ENCODE data around the gene LCAT. TPM values are rescaled to one million over a fixed set of nuclear protein-coding genes. Genes with fewer than 3 reads are reported as not detected.
A peak's percentile ranks its signal among the peaks of the same experiment; 100 is the strongest.
"Not testable (repeated sequence)": the region's sequence is repeated elsewhere in the genome, so short reads cannot be mapped to it uniquely, and the experiment has no call there.

The LCAT gene
- total RNA-seq, 1 donor from 2014 or later = 17.0 TPM

GRCh38 chr16:67939507-67940445 is 4.1 kb downstream of the LCAT start:
- no peak for DNase-seq (ENCODE audit: low spot score)
- H3K27me3 Mint-ChIP-seq (ENCODE audit: unreplicated experiment) = peaks cover 23% of the 10 kb centered on the region
- peaks cover 8% of the 10 kb centered on the region for H3K36me3 Mint-ChIP-seq (ENCODE audit: low read depth, unreplicated experiment)
- no peak overlapping the region for H3K4me3 Mint-ChIP-seq (ENCODE audit: unreplicated experiment)
- no peaks in the 10 kb centered on the region for H3K9me3 Mint-ChIP-seq (ENCODE audit: unreplicated experiment)
- no peak overlapping the region for H3K27ac Mint-ChIP-seq (ENCODE audit: unreplicated experiment)
- H3K4me1 Mint-ChIP-seq (ENCODE audit: unreplicated experiment) = peaks cover 13% of the 10 kb centered on the region
- TF ChIP-seq CTCF (IDR thresholded peaks at IDR 0.05; ENCODE audit: unreplicated experiment) = no peak

GRCh38 chr16:67937713-67938112 is 6.2 kb downstream of the LCAT start:
- Mint-ChIP-seq H3K4me1 (ENCODE audit: unreplicated experiment) (peaks cover 18% of the 10 kb centered on the region), H3K4me3 (ENCODE audit: unreplicated experiment) (peak overlapping the region; percentile 98), H3K27me3 (ENCODE audit: unreplicated experiment) (peaks cover 28% of the 10 kb centered on the region)
- H3K9me3 Mint-ChIP-seq (ENCODE audit: unreplicated experiment); H3K36me3 Mint-ChIP-seq (ENCODE audit: low read depth, unreplicated experiment); DNase-seq (ENCODE audit: low spot score); H3K27ac Mint-ChIP-seq (ENCODE audit: unreplicated experiment): not testable (repeated sequence)

- no peaks in the 10 kb centered on the region for H3K9me3 Mint-ChIP-seq (ENCODE audit: unreplicated experiment)
- peaks cover 8% of the 10 kb centered on the region for H3K36me3 Mint-ChIP-seq (ENCODE audit: low read depth, unreplicated experiment)
- peaks cover 32% of the 10 kb centered on the region for H3K27me3 Mint-ChIP-seq (ENCODE audit: unreplicated experiment)
- peak overlapping the region; percentile 90 for H3K27ac Mint-ChIP-seq (ENCODE audit: unreplicated experiment)
- H3K4me1 Mint-ChIP-seq (ENCODE audit: unreplicated experiment) = peaks cover 18% of the 10 kb centered on the region
- H3K4me3 Mint-ChIP-seq (ENCODE audit: unreplicated experiment) = peak overlapping the region; percentile 98
- no peak for DNase-seq (ENCODE audit: low spot score)
- TF ChIP-seq CTCF (IDR thresholded peaks at IDR 0.05; ENCODE audit: unreplicated experiment) = no peak
Measured at GRCh38 chr16:67936880-67937605, 6.9 kb downstream of the LCAT start.

GRCh38 chr16:67936124-67936879 is 7.6 kb downstream of the LCAT start, which contains the start of gene PSMB10:
TSS of gene PSMB10 (minus strand) at chr16:67936850. CDS start at chr16:67936749, 101 bp downstream.
- DNase-seq (ENCODE audit: low spot score) = peak; percentile 30
- peaks cover 18% of the 10 kb centered on the region for H3K4me1 Mint-ChIP-seq (ENCODE audit: unreplicated experiment)
- no peaks in the 10 kb centered on the region for H3K9me3 Mint-ChIP-seq (ENCODE audit: unreplicated experiment)
- TF ChIP-seq CTCF (IDR thresholded peaks at IDR 0.05; ENCODE audit: unreplicated experiment) = no peak
- H3K36me3 Mint-ChIP-seq (ENCODE audit: low read depth, unreplicated experiment) = peaks cover 8% of the 10 kb centered on the region
- H3K4me3 Mint-ChIP-seq (ENCODE audit: unreplicated experiment) = peak within 1 kb of the TSS; percentile 98
- peaks cover 33% of the 10 kb centered on the region for H3K27me3 Mint-ChIP-seq (ENCODE audit: unreplicated experiment)
- H3K27ac Mint-ChIP-seq (ENCODE audit: unreplicated experiment) = peak within 1 kb of the TSS; percentile 90

All from endothelial cell (in vitro differentiated cells).